ENCODE results near the gene BGLAP.
A peak's percentile ranks its signal among the peaks of the same experiment; 100 is the strongest.
"Not testable (repeated sequence)": the region's sequence is repeated elsewhere in the genome, so short reads cannot be mapped to it uniquely, and the experiment has no call there.

The BGLAP gene

DNA sequence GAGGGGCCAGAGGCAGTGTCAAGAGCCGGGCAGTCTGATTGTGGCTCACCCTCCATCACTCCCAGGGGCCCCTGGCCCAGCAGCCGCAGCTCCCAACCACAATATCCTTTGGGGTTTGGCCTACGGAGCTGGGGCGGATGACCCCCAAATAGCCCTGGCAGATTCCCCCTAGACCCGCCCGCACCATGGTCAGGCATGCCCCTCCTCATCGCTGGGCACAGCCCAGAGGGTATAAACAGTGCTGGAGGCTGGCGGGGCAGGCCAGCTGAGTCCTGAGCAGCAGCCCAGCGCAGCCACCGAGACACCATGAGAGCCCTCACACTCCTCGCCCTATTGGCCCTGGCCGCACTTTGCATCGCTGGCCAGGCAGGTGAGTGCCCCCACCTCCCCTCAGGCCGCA lies at the start of gene BGLAP:
Gene BGLAP, plus strand, starts transcription at position 259 of the 400 bp plus-strand sequence. Its CDS starts 48 bp downstream, at position 307.
- no peak for DNase-seq

DNA sequence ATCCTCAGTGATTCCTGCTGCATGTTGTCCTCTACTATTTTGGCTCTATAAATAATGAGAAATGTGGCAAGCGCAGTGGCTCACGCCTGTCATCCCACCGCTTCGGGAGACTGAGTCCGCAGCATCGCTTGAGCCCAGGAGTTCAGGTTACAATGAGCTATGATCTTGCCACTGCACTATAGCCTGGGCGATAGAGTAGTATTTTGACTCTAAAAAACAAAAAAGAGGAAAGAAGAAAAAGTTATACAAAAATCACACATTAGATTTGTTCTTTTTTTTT lies 48.8 kb upstream of the BGLAP start:
- no peak for DNase-seq

DNA sequence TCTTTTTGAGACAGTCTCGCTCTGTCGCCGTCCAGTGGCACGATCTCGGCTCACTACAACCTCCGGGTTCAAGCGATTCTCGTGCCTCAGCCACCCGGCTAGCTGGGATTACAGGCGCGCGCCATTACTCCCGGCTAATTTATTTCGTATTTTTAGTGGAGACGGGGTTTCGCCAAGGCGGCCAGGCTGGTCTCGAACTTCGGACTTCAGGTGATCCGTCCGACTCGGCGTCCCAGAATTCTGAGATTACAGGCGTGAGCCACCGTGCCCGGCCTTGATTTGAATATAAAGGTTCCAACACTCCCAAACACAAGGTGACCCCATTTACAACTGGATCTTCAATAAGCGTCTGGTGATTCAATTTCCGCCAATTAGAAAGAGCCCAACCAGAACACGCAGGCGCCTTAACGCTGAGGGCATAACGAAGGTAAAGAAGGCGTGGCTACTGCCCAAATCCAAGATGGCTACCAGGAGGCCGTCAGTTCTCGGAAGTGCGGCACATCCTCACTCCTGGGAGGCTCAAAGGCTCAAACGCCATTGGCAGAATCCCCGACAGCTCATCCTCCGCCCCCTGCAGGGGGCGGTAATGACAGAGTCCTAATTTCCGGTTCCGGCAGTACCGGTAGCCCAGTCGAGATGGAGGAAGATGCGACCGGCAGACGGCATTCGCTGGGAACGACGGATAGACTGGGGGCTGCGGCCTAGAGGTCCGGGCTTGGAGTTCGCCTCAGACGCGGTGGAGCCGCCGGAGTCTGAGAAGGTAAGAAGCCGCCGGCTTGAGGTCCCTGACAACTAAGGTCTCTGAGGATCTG lies 48.3 kb upstream of the BGLAP start, which contains the start of gene SLC25A44:
Gene SLC25A44, plus strand, starts transcription at position 617 of the 812 bp plus-strand sequence. CDS start 5,744 bp downstream, outside the sequence.
- peak; percentile 100 for DNase-seq

DNA sequence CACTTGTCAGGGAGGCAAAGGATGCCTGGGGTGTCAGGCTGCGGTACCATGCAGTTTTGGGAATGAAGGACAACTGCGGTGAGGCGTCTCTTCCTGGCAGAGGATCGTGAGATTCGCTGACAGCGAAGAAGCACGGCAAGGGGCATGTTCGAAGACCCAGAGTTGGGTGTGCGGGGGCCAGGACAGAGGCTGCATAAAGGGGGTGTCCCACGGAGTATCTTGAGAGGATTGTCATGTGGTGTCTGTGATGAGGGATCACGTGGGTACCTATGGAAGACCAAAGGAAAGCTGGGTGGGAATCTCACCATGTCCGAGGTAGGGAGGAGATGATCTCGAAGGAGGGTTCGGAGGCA lies 47.7 kb upstream of the BGLAP start:
- DNase-seq: peak; percentile 37

DNA sequence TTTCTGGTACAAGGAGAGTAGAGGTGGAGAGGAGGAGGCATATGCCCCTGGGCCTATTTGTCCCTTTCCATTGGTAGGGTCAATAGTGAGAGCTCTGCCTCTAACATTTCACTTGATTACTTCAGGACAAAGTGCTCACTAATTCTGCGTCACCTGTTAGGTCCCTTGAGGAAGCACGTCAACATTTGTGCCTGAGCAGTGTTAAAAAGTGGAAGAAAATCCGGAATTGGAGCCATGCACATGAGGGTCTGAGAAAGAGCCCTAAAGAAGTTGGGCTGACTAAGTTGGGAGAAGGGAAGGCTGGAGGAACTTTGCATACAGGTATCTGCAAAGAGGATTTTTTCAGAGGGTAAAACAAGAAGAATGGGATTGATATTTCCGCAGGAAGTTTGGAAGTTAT lies 46.1 kb upstream of the BGLAP start:
- DNase-seq: no peak

DNA sequence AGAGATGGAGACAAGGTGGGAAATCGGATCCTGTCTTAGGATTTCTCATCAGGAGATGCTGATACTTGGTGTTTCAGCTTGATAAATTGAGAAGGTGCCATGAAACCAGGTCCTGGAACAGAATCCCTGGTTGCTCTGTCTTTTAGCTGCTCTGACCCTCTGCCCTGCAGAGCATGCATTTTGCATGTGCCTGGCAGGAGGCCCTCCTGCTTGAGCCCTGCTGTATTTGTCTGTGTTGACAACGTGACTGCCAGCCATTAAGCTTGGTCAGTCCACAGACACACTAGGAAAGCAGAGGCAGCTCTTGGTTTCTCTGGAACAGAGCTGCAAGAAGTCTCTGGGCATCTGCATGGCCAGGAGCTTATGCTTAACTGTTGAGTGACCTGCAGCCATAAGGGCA lies 45.5 kb upstream of the BGLAP start:
- no peak for DNase-seq

DNA sequence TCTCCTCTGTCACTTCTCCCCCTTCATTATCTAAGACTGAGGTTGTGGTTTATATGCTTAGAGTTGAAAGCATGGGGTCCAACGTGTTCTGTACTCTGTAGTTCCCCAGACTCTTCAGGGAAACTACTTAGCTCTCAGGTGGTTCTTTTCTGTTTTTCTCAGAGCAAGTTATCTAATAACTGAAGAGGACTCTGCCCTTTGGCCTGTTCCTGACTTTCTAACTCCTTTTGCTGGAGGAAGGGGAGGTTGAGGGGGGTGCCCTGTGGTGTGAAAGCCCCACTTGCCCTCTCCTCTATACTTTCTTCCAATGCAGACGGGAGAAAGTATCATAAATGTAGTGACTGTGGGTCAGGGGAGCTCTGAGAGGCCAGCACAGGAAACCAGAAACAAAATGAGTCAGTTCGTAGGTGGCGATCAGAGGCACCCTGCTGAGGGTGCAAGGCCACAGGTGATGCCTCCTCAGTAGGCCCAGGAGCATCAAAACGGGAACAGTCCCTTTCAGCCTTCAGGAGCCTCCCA lies 43.1 kb upstream of the BGLAP start:
- no peak for DNase-seq

DNA sequence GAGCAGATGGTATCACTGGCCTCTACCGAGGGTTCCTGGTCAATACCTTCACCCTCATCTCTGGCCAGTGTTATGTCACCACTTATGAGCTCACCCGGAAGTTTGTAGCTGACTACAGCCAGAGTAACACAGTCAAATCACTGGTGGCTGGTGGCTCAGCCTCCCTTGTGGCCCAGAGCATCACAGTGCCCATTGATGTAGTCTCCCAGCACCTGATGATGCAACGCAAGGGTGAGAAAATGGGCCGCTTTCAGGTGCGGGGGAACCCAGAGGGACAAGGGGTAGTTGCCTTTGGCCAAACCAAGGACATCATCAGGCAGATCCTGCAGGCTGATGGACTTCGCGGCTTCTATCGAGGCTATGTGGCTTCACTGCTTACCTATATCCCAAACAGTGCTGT lies 41.9 kb upstream of the BGLAP start:
- no peak for DNase-seq

DNA sequence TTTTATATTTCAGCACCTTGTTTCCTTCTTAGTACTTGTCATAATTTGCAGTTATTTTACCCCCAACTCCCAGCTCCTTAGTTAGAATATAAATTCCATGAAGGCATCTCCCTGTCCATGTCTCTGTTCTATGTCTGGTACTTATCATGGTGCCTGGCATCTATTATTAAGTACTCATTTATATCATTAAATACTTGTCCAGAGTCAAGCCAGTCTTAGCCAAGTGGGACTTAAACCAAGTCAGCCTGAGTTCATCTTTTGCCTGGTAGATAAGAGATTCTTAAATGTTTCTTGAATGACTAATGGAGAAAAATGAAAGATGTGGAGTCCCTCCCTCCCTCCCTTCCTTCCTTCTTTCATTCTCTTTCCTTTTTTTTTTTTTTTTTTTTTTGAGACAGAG lies 38.7 kb upstream of the BGLAP start:
- no peak for DNase-seq

DNA sequence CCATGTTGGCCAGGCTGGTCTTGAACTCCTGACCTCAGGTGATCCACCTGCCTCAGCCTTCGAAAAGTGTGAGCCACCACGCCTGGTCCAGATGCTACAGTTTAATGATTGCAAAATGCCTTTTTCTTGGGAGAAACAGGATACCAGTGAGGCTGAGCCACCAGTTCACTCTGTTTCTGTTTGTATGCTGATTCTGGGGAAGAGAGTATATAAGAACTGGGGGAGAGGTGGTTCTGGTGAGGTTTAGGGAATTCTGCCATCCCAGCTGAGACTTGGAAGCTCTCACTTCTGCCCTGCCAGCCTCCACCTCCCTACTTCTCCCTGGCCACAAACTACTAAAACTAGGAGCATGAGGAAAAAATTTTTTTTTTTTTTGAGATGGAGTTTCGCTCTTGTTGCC lies 37.3 kb upstream of the BGLAP start:
- no peak for DNase-seq

DNA sequence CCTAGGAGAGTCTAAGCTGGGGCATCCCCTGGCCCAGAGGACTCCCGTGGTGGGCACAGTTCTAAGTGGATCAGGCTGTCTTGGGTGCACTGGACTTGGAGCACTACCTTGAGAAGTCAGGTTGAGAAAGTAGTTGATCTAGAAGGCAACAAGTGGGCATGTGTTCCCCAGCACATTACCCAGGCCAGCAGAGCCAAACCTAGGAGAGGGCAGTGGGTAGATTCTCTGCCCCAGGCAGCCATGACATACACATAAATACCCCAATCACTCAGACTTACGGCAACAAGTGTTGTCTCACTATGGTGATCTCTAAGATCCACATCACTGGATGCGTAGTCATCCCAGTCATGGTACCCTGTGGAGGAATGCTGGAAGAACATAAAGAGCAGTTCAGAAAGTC lies 30.7 kb upstream of the BGLAP start:
- DNase-seq: no peak

DNA sequence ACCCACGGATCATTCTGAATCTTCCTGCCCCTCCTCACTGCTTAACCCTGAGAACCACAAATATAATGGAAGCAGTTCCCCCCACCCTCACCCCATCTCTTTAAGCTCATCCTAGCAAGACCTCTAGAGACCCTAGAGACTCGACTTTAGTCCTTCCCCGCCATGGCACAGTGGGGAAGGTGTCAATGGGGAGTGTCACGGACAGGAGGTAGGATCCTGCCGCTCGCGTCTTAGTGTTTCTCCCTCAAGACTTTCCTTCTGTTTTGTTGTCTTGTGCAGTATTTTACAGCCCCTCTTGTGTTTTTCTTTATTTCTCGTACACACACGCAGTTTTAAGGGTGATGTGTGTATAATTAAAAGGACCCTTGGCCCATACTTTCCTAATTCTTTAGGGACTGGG lies 29.9 kb upstream of the BGLAP start:
- no peak for DNase-seq

DNA sequence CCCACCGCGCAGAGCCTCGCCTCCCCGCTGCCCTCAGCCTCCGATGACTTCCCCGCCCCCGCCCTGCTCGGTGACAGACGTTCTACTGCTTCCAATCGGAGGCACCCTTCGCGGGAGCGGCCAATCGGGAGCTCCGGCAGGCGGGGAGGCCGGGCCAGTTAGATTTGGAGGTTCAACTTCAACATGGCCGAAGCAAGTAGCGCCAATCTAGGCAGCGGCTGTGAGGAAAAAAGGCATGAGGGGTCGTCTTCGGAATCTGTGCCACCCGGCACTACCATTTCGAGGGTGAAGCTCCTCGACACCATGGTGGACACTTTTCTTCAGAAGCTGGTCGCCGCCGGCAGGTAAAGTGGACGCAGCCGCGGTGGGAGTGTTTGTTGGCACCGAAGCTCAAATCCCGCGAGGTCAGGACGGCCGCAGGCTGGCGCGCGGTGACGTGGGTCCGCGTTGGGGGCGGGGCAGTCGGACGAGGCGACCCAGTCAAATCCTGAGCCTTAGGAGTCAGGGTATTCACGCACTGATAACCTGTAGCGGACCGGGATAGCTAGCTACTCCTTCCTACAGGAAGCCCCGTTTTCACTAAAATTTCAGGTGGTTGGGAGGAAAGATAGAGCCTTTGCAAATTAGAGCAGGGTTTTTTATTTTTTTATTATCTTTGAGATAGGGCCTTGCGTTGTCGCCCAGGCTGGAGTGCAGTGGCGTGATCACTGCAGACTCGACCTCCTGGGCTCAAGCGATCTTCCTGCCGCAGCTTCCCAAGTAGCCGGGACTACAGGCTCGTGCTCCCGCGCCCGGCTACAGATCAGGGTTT lies 28.9 kb upstream of the BGLAP start, which contains the start of gene PMF1:
Gene PMF1, plus strand, starts transcription at position 175 of the 811 bp plus-strand sequence. Its CDS starts 9 bp downstream, at position 184.
- DNase-seq: peak; percentile 99

DNA sequence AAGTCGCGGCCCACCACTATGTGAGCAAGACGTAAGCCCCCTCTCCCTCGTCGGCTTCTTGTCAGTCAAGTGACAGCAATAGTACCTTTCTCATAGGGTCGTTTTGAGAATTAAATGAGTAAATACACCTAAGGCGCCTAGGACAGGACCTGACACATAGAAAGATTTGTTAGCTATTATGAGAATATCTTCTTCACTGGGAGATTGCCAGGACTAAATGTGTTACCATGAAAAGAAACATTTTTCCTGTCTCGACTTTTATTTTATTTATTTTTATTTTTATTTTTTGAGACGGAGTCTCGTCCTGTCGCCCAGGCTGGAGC lies 28.4 kb upstream of the BGLAP start:
- DNase-seq: no peak

DNA sequence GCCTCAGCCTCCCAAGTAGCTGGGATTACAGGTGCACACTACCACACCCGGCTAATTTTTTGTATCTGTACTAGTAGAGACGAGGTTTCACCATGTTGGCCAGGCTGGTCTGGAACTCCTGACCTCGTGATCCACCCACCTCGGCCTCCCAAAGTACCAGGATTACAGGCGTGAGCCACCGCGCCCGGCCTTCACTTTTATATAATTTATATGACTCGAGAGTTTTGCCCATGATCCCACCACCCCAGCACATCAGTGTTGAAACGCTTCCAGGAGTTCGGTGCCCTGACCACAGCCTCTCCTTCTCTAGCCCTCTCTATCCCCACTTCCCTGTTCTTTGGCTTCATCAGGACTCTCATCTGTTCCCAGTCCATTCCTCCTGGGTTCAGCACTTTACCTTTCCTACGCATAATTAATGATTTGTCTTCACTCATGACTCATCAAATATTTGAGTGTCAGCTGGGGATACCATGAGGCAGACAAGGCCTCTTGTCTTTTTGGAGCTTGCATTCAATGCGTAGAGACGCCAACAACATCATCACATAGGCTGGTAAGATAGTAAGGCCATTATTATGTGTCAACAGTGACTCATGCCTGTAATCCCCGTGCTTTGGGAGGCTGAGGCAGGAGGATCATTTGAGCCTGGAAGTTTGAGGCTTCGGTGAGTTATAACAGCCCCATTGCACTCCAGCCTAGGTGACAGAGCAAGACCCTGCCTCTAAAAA lies 27.8 kb upstream of the BGLAP start:
- no peak for DNase-seq

DNA sequence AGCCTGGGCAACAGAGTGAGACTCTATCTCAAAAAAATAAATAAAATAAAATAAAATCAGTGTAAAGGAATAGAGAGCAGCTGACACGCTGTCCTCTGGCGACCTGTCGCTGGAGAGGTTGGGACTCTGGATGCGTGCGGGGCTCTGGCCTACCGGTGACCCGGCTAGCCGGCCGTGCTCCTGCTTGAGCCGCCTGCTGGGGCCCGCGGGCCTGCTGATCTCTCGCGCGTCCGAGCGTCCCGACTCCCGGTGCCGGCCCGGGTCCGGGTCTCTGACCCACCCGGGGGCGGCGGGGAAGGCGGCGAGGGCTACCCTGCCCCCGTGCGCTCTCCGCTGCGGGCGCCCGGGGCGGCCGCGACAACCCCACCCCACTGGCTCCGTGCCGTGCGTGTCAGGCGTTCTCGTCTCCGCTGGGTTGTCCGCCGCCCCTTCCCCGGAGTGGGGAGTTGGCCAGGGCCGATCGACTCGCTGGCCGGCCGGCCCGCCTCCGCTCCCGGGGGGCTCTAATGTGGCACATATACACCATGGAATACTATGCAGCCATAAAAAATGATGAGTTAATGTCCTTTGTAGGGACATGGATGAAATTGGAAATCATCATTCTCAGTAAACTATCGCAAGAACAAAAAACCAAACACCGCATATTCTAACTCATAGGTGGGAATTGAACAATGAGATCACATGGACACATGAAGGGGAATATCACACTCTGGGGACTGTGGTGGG lies 25.5 kb upstream of the BGLAP start:
- not testable (repeated sequence) for DNase-seq

DNA sequence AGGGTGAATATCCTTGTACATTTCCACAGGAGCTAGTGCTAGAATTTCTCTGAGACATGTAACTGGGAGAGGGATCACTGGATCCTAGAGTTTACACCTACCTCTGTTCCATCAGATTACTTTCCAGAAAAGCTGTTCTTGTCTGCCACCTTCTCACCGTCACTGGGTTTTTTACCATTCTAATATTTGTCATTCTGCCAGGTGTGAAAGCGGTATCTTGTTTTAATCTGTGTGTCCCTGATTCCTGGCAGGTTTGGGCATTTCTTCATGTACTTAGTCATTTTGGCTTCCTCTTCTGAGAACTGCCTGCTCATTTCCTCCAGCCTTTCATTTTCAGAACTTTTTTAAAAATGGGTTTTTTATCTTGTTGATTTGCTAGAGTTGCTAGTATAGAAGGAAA lies 24.1 kb upstream of the BGLAP start:
- no peak for DNase-seq

DNA sequence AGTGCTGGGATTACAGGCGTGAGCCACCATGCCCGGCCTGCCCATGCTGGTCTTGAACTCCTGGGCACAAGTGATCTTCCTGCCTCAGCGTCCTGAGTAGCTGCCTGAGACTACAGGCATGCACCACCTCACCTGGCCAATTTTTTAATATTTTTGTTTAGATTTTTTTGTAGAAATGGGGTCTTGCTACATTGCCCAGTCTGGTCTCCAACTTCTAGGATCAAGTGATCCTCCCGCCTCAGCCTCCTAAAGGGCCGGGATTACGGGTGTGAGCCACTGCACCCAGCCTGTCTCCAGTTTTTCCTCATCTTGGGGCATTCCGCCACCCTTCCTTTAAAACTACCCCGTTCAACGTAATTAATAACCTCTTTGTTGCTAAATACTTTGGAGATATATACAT lies 21.8 kb upstream of the BGLAP start:
- DNase-seq: no peak

DNA sequence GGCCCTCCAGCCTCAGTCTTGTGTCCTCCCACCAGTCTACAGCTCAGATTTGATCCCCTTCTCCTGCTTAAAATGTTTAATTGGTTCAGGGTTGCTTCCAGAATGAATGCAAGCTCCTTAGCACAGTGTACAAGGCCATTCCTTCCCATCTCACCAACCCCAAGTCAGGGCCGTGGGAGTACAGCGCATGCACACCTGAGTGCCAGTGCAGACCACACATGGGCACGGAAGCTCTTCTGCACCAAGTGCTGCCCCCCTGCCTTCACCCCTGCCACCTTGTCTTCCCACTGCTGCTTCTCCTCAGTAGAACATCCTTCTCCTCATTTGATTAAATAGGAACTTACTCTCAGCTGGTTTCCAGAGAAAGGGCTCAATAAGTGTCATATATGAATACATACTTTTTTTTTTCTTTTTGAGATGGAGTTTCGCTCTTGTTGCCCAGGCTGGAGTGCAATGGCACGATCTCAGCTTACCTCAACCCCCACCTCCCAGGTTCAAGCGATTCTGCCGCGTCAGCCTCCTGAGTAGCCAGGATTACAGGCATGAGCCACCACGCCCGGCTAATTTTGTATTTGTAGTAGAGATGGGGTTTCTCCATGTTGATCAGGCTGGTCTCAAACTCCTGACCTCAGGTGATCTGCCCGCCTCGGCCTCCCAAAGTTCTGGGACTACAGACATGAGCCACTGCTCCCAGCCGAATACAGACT lies 19.8 kb upstream of the BGLAP start:
- no peak for DNase-seq

DNA sequence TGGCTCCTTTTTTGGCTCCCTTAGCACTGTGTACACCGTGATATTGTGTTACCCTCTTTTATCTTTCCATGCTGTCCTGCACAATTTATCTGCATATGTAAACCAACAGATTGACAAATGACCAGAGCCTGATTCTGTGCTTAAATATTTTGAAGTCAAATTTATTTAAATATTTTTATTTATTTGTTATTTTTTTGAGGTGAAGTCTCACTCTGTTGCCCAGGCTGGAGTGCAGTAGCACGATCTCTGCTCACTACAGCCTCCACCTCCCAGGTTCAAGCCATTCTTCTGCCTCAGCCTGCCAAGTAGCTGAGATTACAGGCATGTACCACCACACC lies 16.3 kb upstream of the BGLAP start:
- DNase-seq: no peak

DNA sequence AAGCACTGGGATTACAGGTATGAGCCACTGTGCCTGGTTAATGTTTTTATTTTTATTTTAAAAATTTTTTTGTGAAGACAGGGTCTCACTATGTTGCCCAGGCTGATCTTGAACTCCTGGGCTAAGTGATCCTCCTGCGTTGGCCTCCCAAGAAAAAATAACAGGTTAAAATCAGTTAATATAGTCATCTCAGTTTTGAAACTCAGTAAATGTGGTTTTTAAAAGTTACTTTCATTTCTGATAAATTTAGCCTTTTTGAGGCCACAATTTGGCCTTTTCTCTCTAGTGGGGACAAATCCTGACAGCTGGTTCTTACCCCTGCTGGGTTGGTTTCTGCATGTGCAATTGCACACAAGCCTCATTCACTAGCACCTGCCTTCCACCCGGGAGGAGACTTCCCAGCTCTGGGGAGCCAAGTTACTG lies 15.9 kb upstream of the BGLAP start:
- DNase-seq: no peak

DNA sequence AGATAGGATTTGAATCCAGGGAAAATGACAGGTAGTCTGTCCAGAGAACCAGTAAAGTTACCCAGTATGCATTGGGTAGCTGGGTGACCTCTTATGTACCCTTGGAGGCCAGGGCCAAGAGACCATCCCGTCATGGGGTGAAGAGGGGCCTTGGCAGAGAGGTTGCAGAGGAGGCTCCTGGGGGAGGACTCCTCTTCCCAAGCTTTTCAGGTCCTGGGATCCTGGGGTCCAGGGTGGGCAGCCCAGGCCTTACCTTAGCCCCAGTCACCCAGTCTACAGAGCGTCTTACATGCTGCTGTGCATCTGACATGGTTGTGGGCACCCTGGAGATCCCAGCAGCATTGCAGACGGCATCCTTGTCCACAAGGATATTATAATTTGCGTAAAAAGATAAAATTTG lies 15.2 kb upstream of the BGLAP start:
- DNase-seq: no peak

Measured in NCI-H82 (cell line).